HCEC 1CT (cell line): Measurements from ENCODE around the gene LRCOL1.

Experiments used
- DNase-seq: peaks from one replicate; pipeline ENCODE4 v3.0.0-alpha.2; 2017

Gene LRCOL1

GRCh38 chr12:132581348-132582057, 28.9 kb downstream of the LRCOL1 start:
- DNase-seq: no peak

- DNase-seq: no peak
Observed at GRCh38 chr12:132580701-132581292, 29.6 kb downstream of the LRCOL1 start.

- no peak for DNase-seq
Observed at GRCh38 chr12:132579744-132580143, 30.6 kb downstream of the LRCOL1 start.

- no peak for DNase-seq
Observed at GRCh38 chr12:132578826-132579225, 31.6 kb downstream of the LRCOL1 start.

- no peak for DNase-seq
Observed at GRCh38 chr12:132578118-132578517, 32.3 kb downstream of the LRCOL1 start.

GRCh38 chr12:132577191-132577920, 33.0 kb downstream of the LRCOL1 start:
- DNase-seq: no peak

GRCh38 chr12:132576701-132577100, 33.7 kb downstream of the LRCOL1 start:
- DNase-seq: no peak

GRCh38 chr12:132575661-132576060, 34.7 kb downstream of the LRCOL1 start:
- no peak for DNase-seq

- no peak for DNase-seq
Observed at GRCh38 chr12:132574271-132574996, 35.9 kb downstream of the LRCOL1 start.

- DNase-seq: no peak
Observed at GRCh38 chr12:132572801-132573760, 37.3 kb downstream of the LRCOL1 start.

GRCh38 chr12:132572106-132572505, 38.3 kb downstream of the LRCOL1 start:
- DNase-seq: no peak

- no peak for DNase-seq
Observed at GRCh38 chr12:132571598-132571997, 38.8 kb downstream of the LRCOL1 start.

GRCh38 chr12:132571051-132571450, 39.3 kb downstream of the LRCOL1 start:
- no peak for DNase-seq

GRCh38 chr12:132570635-132571034, 39.7 kb downstream of the LRCOL1 start:
- DNase-seq: no peak

GRCh38 chr12:132569856-132570480, 40.4 kb downstream of the LRCOL1 start:
- no peak for DNase-seq

GRCh38 chr12:132568826-132569480, 41.4 kb downstream of the LRCOL1 start:
- DNase-seq: no peak

- DNase-seq: no peak
Observed at GRCh38 chr12:132568301-132568700, 42.1 kb downstream of the LRCOL1 start.

GRCh38 chr12:132566516-132567131, 43.8 kb downstream of the LRCOL1 start:
- no peak for DNase-seq

- no peak for DNase-seq
Observed at GRCh38 chr12:132565365-132565764, 45.0 kb downstream of the LRCOL1 start.

GRCh38 chr12:132563911-132564310, 46.5 kb downstream of the LRCOL1 start:
- DNase-seq: no peak
